Duodenal mucosa (tissue), 2 donors: Measurements from ENCODE around the gene NR2C2.

Source experiments
- H3K27ac ChIP-seq: one replicate; pipeline ENCODE4 v1.7.0; 2013; ENCODE audit warnings: low read depth, low read length
- H3K27me3 ChIP-seq, 2 donors: one replicate each; pipeline ENCODE4 v1.7.0; 2013; ENCODE audit warnings: low read length in 2 of 2, control low read depth in 1 of 2; ENCODE audit not compliant: insufficient read depth in 2 of 2, control insufficient read depth in 1 of 2
- H3K36me3 ChIP-seq, 2 donors: one replicate each; pipeline ENCODE4 v1.7.0; 2013; ENCODE audit warnings: low read length in 2 of 2, control low read depth in 1 of 2; ENCODE audit not compliant: insufficient read depth in 2 of 2, control insufficient read depth in 1 of 2
- H3K4me1 ChIP-seq, 2 donors: one replicate each; pipeline ENCODE4 v1.7.0; 2013; ENCODE audit warnings: low read length in 2 of 2, control low read depth in 1 of 2; ENCODE audit not compliant: insufficient read depth in 2 of 2, control insufficient read depth in 1 of 2
- H3K4me3 ChIP-seq, 2 donors: one replicate each; pipeline ENCODE4 v1.7.0; 2013; ENCODE audit warnings: low read length in 2 of 2, low read depth in 1 of 2
- H3K9ac ChIP-seq, 2 donors: one replicate each; pipeline ENCODE4 v1.7.0; 2013; ENCODE audit warnings: low read length in 2 of 2, low read depth in 1 of 2
- H3K9me3 ChIP-seq, 2 donors: one replicate each; pipeline ENCODE4 v1.7.0; 2013; ENCODE audit warnings: low read length in 2 of 2, control low read depth in 1 of 2; ENCODE audit not compliant: control insufficient read depth in 1 of 2

NR2C2 gene

DNA sequence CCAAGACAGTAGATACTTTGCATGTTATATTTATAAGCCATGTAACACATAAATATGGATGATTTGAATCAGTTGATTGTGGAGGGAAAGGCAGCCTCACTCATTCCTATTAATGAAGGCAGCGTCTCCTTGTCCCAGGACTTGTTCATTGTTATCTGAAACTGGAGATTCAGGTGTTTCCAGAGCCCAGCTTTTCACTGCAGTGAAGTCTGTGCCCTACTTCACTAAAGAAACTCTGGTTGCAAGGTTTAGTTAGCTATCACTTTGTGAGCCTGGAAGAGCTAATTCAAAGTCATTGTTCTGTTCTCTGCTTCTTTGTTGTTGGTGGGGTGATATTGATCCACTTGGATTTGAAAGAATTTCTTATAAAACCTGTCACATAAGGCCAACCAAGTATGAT, 9.8 kb downstream of the NR2C2 start:
- H3K27me3 ChIP-seq: no peaks in the 10 kb centered on the region
- H3K4me1 ChIP-seq: peaks cover 6 to 27% of the 10 kb centered on the region in 2 donors
- no peak overlapping the region for H3K9ac ChIP-seq
- no peaks in the 10 kb centered on the region for H3K9me3 ChIP-seq
- peaks cover 6 to 8% of the 10 kb centered on the region in 2 donors for H3K36me3 ChIP-seq
- no peak overlapping the region for H3K4me3 ChIP-seq
- no peak overlapping the region for H3K27ac ChIP-seq

DNA sequence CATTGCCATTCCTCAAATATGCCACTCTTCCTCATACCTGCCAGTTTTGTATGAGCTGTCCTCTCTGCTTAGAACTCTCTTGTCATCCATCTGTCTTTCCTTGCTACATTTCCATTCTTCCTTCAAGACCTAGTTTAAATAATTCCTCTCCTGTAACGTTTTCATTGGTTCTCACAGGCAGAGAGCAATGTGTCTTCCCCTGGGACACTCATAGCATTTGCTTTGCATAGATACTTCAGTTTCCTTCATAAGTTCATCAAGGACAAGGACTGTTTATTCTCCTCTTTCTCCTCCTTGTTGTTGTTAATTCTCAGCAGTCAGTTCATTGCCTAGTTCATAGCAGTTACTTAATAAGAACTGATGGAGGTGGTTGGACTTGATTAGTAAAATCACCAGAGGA, 10.5 kb downstream of the NR2C2 start:
- Histone ChIP-seq H3K4me3 (no peak overlapping the region), H3K27ac (no peak overlapping the region), H3K27me3 (no peaks in the 10 kb centered on the region), H3K9me3 (no peaks in the 10 kb centered on the region), H3K4me1 (peaks cover 6 to 23% of the 10 kb centered on the region in 2 donors), H3K9ac (no peak overlapping the region), H3K36me3 (peaks cover 6 to 7% of the 10 kb centered on the region in 2 donors)

DNA sequence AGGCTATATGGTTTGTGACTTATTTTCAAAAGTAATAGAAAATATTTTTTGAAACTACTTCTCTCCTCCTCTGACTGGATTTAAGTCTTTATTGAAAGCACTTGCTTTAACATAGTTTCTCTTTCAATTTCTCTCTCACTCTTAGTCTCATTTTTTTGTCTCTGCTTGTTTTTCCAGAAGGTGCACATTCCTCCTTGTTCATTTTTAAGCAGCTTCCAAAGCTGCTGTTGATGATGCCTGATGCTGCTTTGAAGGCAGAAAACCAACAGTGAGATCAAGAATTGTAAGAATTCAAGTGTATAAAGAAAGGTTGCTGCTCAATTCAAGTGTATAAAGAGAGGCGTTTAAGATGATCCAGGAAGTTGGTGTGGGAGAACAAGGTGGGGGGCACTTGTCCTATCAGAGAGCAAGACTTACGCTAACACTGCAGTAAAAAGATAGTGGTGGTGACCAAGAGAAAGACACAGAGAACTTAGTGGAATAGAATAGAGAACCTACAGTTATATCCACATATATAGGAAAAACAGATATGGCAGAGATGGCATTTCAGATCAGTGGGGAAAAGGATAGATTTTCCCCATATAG, 12.1 kb downstream of the NR2C2 start:
- peaks cover 7 to 9% of the 10 kb centered on the region in 2 donors for H3K36me3 ChIP-seq
- no peak overlapping the region for H3K27ac ChIP-seq
- H3K4me3 ChIP-seq: peak overlapping the region in 1 of 2 donors; percentile 40
- no peaks in the 10 kb centered on the region for H3K9me3 ChIP-seq
- peaks cover 6 to 23% of the 10 kb centered on the region in 2 donors for H3K4me1 ChIP-seq
- peak overlapping the region in 1 of 2 donors; percentile 5 for H3K9ac ChIP-seq
- no peaks in the 10 kb centered on the region for H3K27me3 ChIP-seq

GRCh38 chr3:14962762-14963161, 15.4 kb downstream of the NR2C2 start:
- H3K4me3 ChIP-seq: no peak overlapping the region
- no peak overlapping the region for H3K27ac ChIP-seq
- no peaks in the 10 kb centered on the region for H3K9me3 ChIP-seq
- no peaks in the 10 kb centered on the region for H3K27me3 ChIP-seq
- no peak overlapping the region for H3K9ac ChIP-seq
- peaks cover 3 to 13% of the 10 kb centered on the region in 2 donors for H3K4me1 ChIP-seq
- peaks cover 3 to 17% of the 10 kb centered on the region in 2 donors for H3K36me3 ChIP-seq

DNA sequence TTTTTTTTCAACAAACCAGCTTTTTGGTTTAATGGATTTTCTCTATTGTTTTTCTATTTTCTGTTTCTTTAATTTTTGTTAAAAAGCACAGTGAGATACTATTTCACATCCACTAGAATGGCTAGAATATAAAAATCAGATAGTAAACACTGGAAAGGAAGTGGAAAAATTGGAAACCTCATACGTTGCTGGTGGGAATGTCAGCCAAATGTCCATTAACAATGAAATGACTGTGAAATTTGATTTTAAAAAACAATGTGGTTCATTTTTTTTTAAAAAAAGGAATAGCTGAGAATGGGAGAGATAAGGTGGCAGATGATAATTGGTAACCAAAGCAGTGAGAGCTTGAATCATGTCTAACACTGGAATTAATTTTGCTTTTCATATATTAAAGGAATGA, 19.9 kb downstream of the NR2C2 start:
- Histone ChIP-seq H3K27me3 (no peaks in the 10 kb centered on the region), H3K27ac (no peak overlapping the region), H3K36me3 (peaks cover 3 to 12% of the 10 kb centered on the region in 2 donors), H3K9me3 (no peaks in the 10 kb centered on the region), H3K4me1 (no peaks in the 10 kb centered on the region), H3K4me3 (no peak overlapping the region), H3K9ac (no peak overlapping the region)

DNA sequence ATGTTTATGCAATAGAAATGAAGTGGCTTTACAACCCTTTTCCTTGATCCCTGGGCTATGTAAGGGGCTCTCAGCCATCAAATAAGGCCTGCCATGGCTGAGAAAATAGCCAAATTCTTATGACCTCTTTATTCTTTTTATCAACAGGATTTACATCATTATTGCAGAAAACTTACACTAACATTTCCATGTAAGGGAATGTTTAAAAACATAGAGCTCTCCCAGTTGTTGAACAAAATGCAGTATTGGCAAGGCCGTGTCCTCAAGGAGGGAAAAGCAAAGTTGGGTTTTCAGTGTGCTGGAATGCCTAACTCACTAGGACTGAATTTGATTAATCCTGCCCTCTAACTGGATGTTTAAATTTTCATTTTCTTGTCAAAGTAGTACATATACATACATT, 22.3 kb downstream of the NR2C2 start:
- Histone ChIP-seq H3K4me1 (no peaks in the 10 kb centered on the region), H3K36me3 (peaks cover 0 to 18% of the 10 kb centered on the region in 2 donors), H3K27ac (no peak overlapping the region), H3K4me3 (no peak overlapping the region), H3K9ac (no peak overlapping the region), H3K9me3 (no peaks in the 10 kb centered on the region), H3K27me3 (no peaks in the 10 kb centered on the region)

DNA sequence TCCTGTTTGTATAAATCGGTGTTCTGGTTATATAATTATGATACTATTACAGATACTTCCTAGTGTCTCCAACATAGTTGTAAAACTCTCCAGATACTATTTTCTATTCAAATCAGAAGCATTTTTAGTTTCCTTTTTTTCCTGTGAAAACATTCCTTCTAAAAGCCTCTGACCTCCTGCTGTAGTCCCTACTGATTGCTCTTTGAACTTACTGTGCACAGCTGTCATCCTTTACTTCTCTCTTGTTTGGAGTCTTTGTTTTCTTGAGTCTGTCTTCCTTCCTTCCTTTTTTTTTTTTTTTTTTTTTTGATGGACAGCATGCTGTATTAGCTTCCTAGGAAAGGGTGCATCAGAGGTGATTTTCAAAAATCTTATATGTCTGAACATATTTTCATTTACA, 28.9 kb downstream of the NR2C2 start:
- no peak overlapping the region for H3K27ac ChIP-seq
- H3K4me3 ChIP-seq: no peak overlapping the region
- H3K27me3 ChIP-seq: no peaks in the 10 kb centered on the region
- no peaks in the 10 kb centered on the region for H3K4me1 ChIP-seq
- peaks cover 0 to 11% of the 10 kb centered on the region in 2 donors for H3K36me3 ChIP-seq
- no peak overlapping the region for H3K9ac ChIP-seq
- H3K9me3 ChIP-seq: no peaks in the 10 kb centered on the region

DNA sequence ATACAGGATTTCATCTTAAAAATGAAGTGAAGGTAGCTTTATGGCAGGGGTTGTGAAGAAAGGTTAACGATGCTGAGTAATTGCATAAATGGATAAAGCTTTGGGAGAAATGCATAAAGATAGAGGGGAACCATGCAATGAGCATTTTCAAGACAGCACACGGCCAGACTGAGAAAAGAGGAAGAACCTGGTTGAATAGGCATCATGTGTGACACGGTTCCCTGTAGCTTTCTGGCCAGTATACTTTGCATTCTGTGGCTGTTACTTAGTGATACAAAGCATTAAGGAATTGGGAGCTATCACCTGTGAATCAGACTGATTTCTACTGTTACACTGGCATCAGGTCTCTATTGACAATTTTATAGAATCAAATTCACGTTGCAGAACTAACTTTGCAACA, 33.3 kb downstream of the NR2C2 start:
- Histone ChIP-seq H3K4me3 (no peak overlapping the region), H3K9ac (no peak overlapping the region), H3K4me1 (no peaks in the 10 kb centered on the region), H3K27ac (no peak overlapping the region), H3K27me3 (no peaks in the 10 kb centered on the region), H3K9me3 (no peaks in the 10 kb centered on the region), H3K36me3 (no peaks in the 10 kb centered on the region)

DNA sequence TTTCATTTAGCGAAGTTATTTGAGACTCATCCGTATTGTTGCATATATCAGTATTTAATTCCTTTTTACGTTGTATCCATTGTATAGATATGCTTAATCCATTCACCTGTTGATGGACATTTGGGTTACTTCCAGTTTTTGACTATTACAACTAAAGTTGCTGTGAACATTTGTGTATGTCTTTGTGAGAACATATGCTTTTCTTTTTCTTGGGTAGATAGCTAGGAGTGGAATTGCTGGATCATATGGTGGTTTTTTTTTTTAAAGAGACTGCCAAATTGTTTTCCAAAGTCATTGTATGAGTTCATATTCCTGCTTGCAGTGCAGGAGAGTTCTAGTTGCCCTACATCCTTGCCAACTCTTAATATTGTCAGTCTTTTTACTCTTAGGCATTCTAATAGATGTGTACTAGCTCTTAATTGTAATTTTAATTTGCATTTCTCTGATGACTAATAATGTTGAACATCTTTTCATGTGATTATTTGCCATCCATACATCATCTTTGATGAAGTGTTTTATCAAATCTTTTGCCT, 37.3 kb downstream of the NR2C2 start:
- H3K36me3 ChIP-seq: no peaks in the 10 kb centered on the region
- no peak overlapping the region for H3K9ac ChIP-seq
- no peaks in the 10 kb centered on the region for H3K4me1 ChIP-seq
- no peaks in the 10 kb centered on the region for H3K27me3 ChIP-seq
- no peak overlapping the region for H3K4me3 ChIP-seq
- no peak overlapping the region for H3K27ac ChIP-seq
- H3K9me3 ChIP-seq: no peaks in the 10 kb centered on the region

DNA sequence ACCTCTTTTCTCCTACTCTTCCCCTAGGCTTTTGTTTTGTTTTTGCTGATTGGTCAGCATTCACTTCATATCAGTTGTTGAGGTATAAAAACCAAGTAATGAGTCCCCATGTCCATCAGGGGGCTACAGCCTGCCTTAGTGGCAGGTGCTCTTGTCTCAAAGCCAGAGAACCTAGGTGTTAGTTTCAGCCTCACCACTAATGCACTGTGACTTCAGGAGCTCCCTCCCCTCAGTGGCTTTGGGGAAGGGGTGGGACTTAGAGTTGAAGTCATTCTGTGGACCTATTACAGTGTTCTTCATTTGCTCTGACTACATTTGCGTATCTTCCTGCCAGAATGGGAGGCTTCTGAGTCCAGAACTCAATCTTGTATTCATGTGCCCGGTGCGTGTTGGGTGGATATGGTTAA, 41.6 kb downstream of the NR2C2 start:
- no peak overlapping the region for H3K9ac ChIP-seq
- no peak overlapping the region for H3K4me3 ChIP-seq
- no peaks in the 10 kb centered on the region for H3K36me3 ChIP-seq
- no peaks in the 10 kb centered on the region for H3K9me3 ChIP-seq
- no peaks in the 10 kb centered on the region for H3K27me3 ChIP-seq
- H3K27ac ChIP-seq: no peak overlapping the region
- H3K4me1 ChIP-seq: peaks cover 9 to 10% of the 10 kb centered on the region in 2 donors
